K562 (cell line): ENCODE data around the gene ZNF83. TPM values are rescaled to one million over a fixed set of nuclear protein-coding genes. Genes with fewer than 3 reads are reported as not detected.

ENCODE experiments used
- CBFA2T3 ChIP-seq: fragments of 450-650 bp; IDR thresholded peaks from 2 replicates; pipeline ENCODE4 v1.6.1; 2017
- CHD1 ChIP-seq: fragments of 200-600 bp; sonication (generic); IDR thresholded peaks from one replicate; pipeline ENCODE4 v1.6.1; 2012; ENCODE audit warnings: mild to moderate bottlenecking, moderate library complexity, low read length, inconsistent platforms
- CREBBP ChIP-seq: IDR thresholded peaks from one replicate; pipeline ENCODE4 v1.6.1; 2012; ENCODE audit warnings: low read depth, mild to moderate bottlenecking, control low read depth, inconsistent platforms, low read length
- CUX1 ChIP-seq: fragments of 200-800 bp; sonication (Bioruptor generic); IDR thresholded peaks from 2 replicates; pipeline ENCODE4 v1.6.1; 2016; ENCODE audit warnings: missing genetic modification characterization, missing compliant biosample characterization
- DPF2 ChIP-seq: fragments of 450-650 bp; IDR thresholded peaks from 2 replicates; pipeline ENCODE4 v1.6.1; 2016
- ELF2 ChIP-seq: fragments of 250-450 bp; sonication (Bioruptor Pico); IDR thresholded peaks from 2 replicates; pipeline ENCODE4 v1.5.0; 2021; ENCODE audit warnings: mild to moderate bottlenecking
- HDAC1 ChIP-seq, 2 experiments: fragments of 450-650 bp; IDR thresholded peaks; 2 replicates each; pipeline ENCODE4 v1.6.1; 2016 to 2017; ENCODE audit warnings: inconsistent platforms in 1 of 2, mild to moderate bottlenecking in 1 of 2, moderate library complexity in 1 of 2
- KAT7 ChIP-seq: sonication (generic); formaldehyde crosslinking; IDR thresholded peaks from 2 replicates; pipeline ENCODE4 v1.8.0; 2022; ENCODE audit warnings: missing genetic modification reagents, mild to moderate bottlenecking, borderline replicate concordance
- MAZ ChIP-seq, 2 experiments: fragments of 450-650 bp in 1 of 2; sonication (generic) in 1 of 2; formaldehyde crosslinking; IDR thresholded peaks in 1 of 2; conservative IDR thresholded peaks in 1 of 2; 2 replicates each; pipeline versions ENCODE4 v1.4.0 to v1.5.0; 2020; ENCODE audit warnings: mild to moderate bottlenecking in 1 of 2, missing genetic modification reagents in 1 of 2
- NR3C1 ChIP-seq: sonication (generic); formaldehyde crosslinking; IDR thresholded peaks from 2 replicates; pipeline ENCODE4 v1.8.1; 2022; ENCODE audit warnings: missing genetic modification reagents
- NR4A1 ChIP-seq, 2 experiments: fragments of 250-450 bp in 1 of 2; fragments of 450-650 bp in 1 of 2; sonication (Bioruptor Pico) in 1 of 2; IDR thresholded peaks; 2 replicates each; pipeline versions ENCODE4 v1.4.0 to v1.6.1; 2016 to 2020; ENCODE audit warnings: mild to moderate bottlenecking in 2 of 2, missing compliant biosample characterization in 1 of 2, missing genetic modification characterization in 1 of 2, moderate library complexity in 1 of 2
- PKNOX1 ChIP-seq: fragments of 450-650 bp; IDR thresholded peaks from 2 replicates; pipeline ENCODE4 v1.6.1; 2016
- RNF219 ChIP-seq: fragments of 250-450 bp; sonication (Bioruptor Pico); IDR thresholded peaks from 2 replicates; pipeline ENCODE4 v1.5.0; 2022; ENCODE audit warnings: mild to moderate bottlenecking
- TEAD2 ChIP-seq: fragments of 450-650 bp; IDR thresholded peaks from 2 replicates; pipeline ENCODE4 v1.6.1; 2016; ENCODE audit warnings: missing genetic modification characterization, control low read depth, missing compliant biosample characterization
- THAP7 ChIP-seq: fragments of 250-450 bp; sonication (Bioruptor Pico); IDR thresholded peaks from 2 replicates; pipeline ENCODE4 v1.5.0; 2021
- ZBTB7A ChIP-seq: IDR thresholded peaks from 2 replicates; pipeline ENCODE4 v1.6.1; 2011; ENCODE audit warnings: low read depth, mild to moderate bottlenecking, low read length, moderate library complexity, borderline replicate concordance; ENCODE audit not compliant: control insufficient read depth
- ZEB2 ChIP-seq: fragments of 450-650 bp; IDR thresholded peaks from 2 replicates; pipeline ENCODE4 v1.6.1; 2016
- ZNF232 ChIP-seq: sonication (generic); formaldehyde crosslinking; IDR thresholded peaks from 2 replicates; pipeline ENCODE4 v1.8.0; 2022; ENCODE audit warnings: mild to moderate bottlenecking, missing genetic modification reagents
- ZNF274 ChIP-seq: IDR thresholded peaks from 2 replicates; pipeline ENCODE4 v1.6.1; 2011; ENCODE audit warnings: low read depth, mild to moderate bottlenecking, low read length, moderate library complexity, borderline replicate concordance
- ZNF584 ChIP-seq: fragments of 200-800 bp; sonication (Bioruptor generic); IDR thresholded peaks from 2 replicates; pipeline ENCODE4 v1.6.1; 2016; ENCODE audit warnings: low read depth, mild to moderate bottlenecking, missing genetic modification characterization, missing compliant biosample characterization
- polyA plus RNA-seq, 8 experiments: library from polyadenylated mRNA; depleted of rRNA in 4 of 8; stranded (reverse) in 5 of 8; unstranded in 3 of 8; fragments of >200 nt; fragmentation: Nextera tagmentation in 2 of 8; fragmentation: Illumina TruSeq in 1 of 8; extraction: Ambion mirVana in 2 of 8; extraction: Trizol in 1 of 8; gene quantifications; 2 replicates each; pipeline versions ENCODE4 v1.2.1 to v1.2.3, GENCODE V29; 2011 to 2014; ENCODE audit warnings: inconsistent platforms in 1 of 8, missing spikeins in 1 of 8
- total RNA-seq, 7 experiments: library from RNA; depleted of rRNA in 6 of 7; stranded (reverse); fragments of >200 nt in 6 of 7; fragmentation: Illumina TruSeq in 2 of 7; extraction: Trizol in 2 of 7; gene quantifications; 2 replicates each; pipeline versions ENCODE4 v1.2.1 to v1.2.3, GENCODE V29; 2011 to 2021; ENCODE audit warnings: low replicate concordance in 1 of 7

Gene ZNF83
- total and polyA plus RNA-seq, 9 of the 15 experiments (the other 6 are each of a cell fraction or from before 2014, with no cell fraction given), result 18.6 to 74.3 (median 51.9) TPM

GRCh38 chr19:52646571-52647217 is 8.5 kb upstream of the ZNF83 start (continued):
- TF ChIP-seq ZBTB7A, result no peak
- no peak for TF ChIP-seq TEAD2 (tag)
- no peak for TF ChIP-seq ELF2 (CRISPR knock-in tag)
- TF ChIP-seq NR4A1 (CRISPR knock-in tag; IDR thresholded peaks at IDR 0.05), result no peak
- TF ChIP-seq NR4A1 (tag; IDR thresholded peaks at IDR 0.05), result no peak
- no peak for TF ChIP-seq DPF2
- TF ChIP-seq KAT7 (CRISPR knock-in tag), result no peak
- no peak for TF ChIP-seq CHD1
- TF ChIP-seq THAP7, result no peak
- TF ChIP-seq MAZ (CRISPR knock-in tag; conservative IDR thresholded peaks at IDR 0.05 in 1 of 2, IDR thresholded peaks at IDR 0.05 in 1 of 2), result no peak
- TF ChIP-seq ZEB2, result no peak
- TF ChIP-seq ZNF274, result no peak
- TF ChIP-seq NR3C1, result no peak
- no peak for TF ChIP-seq ZNF232 (CRISPR knock-in tag)
- TF ChIP-seq HDAC1 (IDR thresholded peaks at IDR 0.05), result no peak
- peak; percentile 95 for TF ChIP-seq PKNOX1
- no peak for TF ChIP-seq CUX1 (CRISPR knock-in tag)
- TF ChIP-seq RNF219 (CRISPR knock-in tag), result no peak
- TF ChIP-seq CBFA2T3, result no peak
- TF ChIP-seq CREBBP, result no peak
- TF ChIP-seq ZNF584 (CRISPR knock-in tag), result no peak
